Breast epithelium (tissue), 4 donors: ENCODE results near the gene ATG14. TPM values are rescaled to one million over a fixed set of nuclear protein-coding genes. Genes with fewer than 3 reads are reported as not detected.

Experiments
- DNase-seq, 2 donors: peaks; one replicate each; pipeline ENCODE4 v3.0.0-alpha.2; 2019; ENCODE audit warnings: low spot score in 2 of 2
- H3K27ac ChIP-seq, 2 donors: fragments of 200-600 bp; sonication (generic) in 1 of 2; one replicate each; pipeline ENCODE4 v1.5.1; 2016 to 2019; ENCODE audit warnings: mild to moderate bottlenecking in 1 of 2
- H3K27me3 ChIP-seq, 2 donors: fragments of 200-600 bp; sonication (generic) in 1 of 2; one replicate each; pipeline versions ENCODE4 v1.5.1 to v1.6.0; 2017 to 2019; ENCODE audit warnings: control low read depth in 1 of 2, mild to moderate bottlenecking in 1 of 2
- H3K36me3 ChIP-seq: fragments of 200-600 bp; one replicate; pipeline ENCODE4 v1.5.1; 2019
- H3K4me1 ChIP-seq, 2 donors: fragments of 200-600 bp; sonication (generic); one replicate each; pipeline ENCODE4 v1.5.1; 2016 to 2019; ENCODE audit warnings: control low read depth in 1 of 2
- H3K4me3 ChIP-seq, 3 donors: fragments of 200-600 bp; sonication (generic); 1 replicate in 2 of 3; 2 replicates in 1 of 3; pipeline ENCODE4 v1.5.1; 2016 to 2019; ENCODE audit warnings: mild to moderate bottlenecking in 3 of 3, moderate library complexity in 2 of 3
- H3K9me3 ChIP-seq, 2 donors: fragments of 200-600 bp; sonication (generic) in 1 of 2; one replicate each; pipeline ENCODE4 v1.5.1; 2016 to 2019; ENCODE audit warnings: control low read depth in 1 of 2
- CTCF ChIP-seq, 3 donors: fragments of 450-650 bp; IDR thresholded peaks; one replicate each; pipeline ENCODE4 v1.5.1; 2016 to 2017; ENCODE audit warnings: antibody characterized with exemption in 3 of 3, mild to moderate bottlenecking in 3 of 3, moderate library complexity in 3 of 3
- POLR2A ChIP-seq: fragments of 450-650 bp; IDR thresholded peaks from one replicate; pipeline ENCODE4 v1.6.1; 2016; ENCODE audit warnings: antibody characterized with exemption, mild to moderate bottlenecking, moderate library complexity
- POLR2AphosphoS5 ChIP-seq, 3 donors: sonication (generic); formaldehyde crosslinking; IDR thresholded peaks; one replicate each; pipeline ENCODE4 v1.6.1; 2017; ENCODE audit warnings: antibody characterized with exemption in 3 of 3
- intact Hi-C: fragments of 100-400 bp; cut with DNase I; formaldehyde crosslinking; loops from one replicate; pipeline ENCODE4 v1.15.1; 2023; ENCODE audit warnings: low total_unique reads
- total RNA-seq, 3 donors: library from RNA; depleted of rRNA; stranded (reverse); fragments of >200 nt; gene quantifications; one replicate each; pipeline ENCODE4 v1.1.0, GENCODE V29; 2016

Gene ATG14
- total RNA-seq, 3 donors from 2014 or later: 14.6 to 28.0 (median 16.1) TPM

GRCh38 chr14:55340482-55340881, 71.1 kb downstream of the ATG14 start:
- Histone ChIP-seq H3K4me3 (no peak overlapping the region), H3K4me1 (no peaks in the 10 kb centered on the region), H3K27me3 (no peaks in the 10 kb centered on the region), H3K27ac (peak overlapping the region in 1 of 2 donors; percentile 45), H3K36me3 (no peaks in the 10 kb centered on the region), H3K9me3 (no peaks in the 10 kb centered on the region)
- DNase-seq: no peak
- intact Hi-C loops: no loop called here
- no peak for TF ChIP-seq CTCF (IDR thresholded peaks at IDR 0.05)
- no peak for TF ChIP-seq POLR2AphosphoS5 (IDR thresholded peaks at IDR 0.05)
- TF ChIP-seq POLR2A: no peak

- no peak overlapping the region for H3K4me3 ChIP-seq
- H3K27me3 ChIP-seq: no peaks in the 10 kb centered on the region
- no peak for TF ChIP-seq POLR2A
- no peak for TF ChIP-seq CTCF (IDR thresholded peaks at IDR 0.05)
- TF ChIP-seq POLR2AphosphoS5 (IDR thresholded peaks at IDR 0.05): no peak
- H3K36me3 ChIP-seq: no peaks in the 10 kb centered on the region
- intact Hi-C loops: no loop called here
- H3K27ac ChIP-seq: peak overlapping the region; percentile 35 to 45
- H3K4me1 ChIP-seq: no peaks in the 10 kb centered on the region
- no peaks in the 10 kb centered on the region for H3K9me3 ChIP-seq
- no peak for DNase-seq
Observed at GRCh38 chr14:55339770-55340169, 71.9 kb downstream of the ATG14 start.

GRCh38 chr14:55336691-55337090, 74.9 kb downstream of the ATG14 start:
- no peak for TF ChIP-seq POLR2A
- no peak for TF ChIP-seq CTCF (IDR thresholded peaks at IDR 0.05)
- TF ChIP-seq POLR2AphosphoS5 (IDR thresholded peaks at IDR 0.05): no peak
- Histone ChIP-seq H3K4me1 (peaks cover 0 to 8% of the 10 kb centered on the region in 2 donors), H3K4me3 (no peak overlapping the region), H3K27me3 (no peaks in the 10 kb centered on the region), H3K9me3 (no peaks in the 10 kb centered on the region), H3K27ac (peak overlapping the region in 1 of 2 donors; percentile 50), H3K36me3 (no peaks in the 10 kb centered on the region)
- intact Hi-C loops: no loop called here
- no peak for DNase-seq

GRCh38 chr14:55336162-55336561, 75.5 kb downstream of the ATG14 start:
- DNase-seq: peak; percentile 55 to 60
- no peaks in the 10 kb centered on the region for H3K36me3 ChIP-seq
- intact Hi-C loops: no loop called here
- no peak overlapping the region for H3K4me3 ChIP-seq
- H3K27me3 ChIP-seq: no peaks in the 10 kb centered on the region
- H3K9me3 ChIP-seq: no peaks in the 10 kb centered on the region
- H3K27ac ChIP-seq: peak overlapping the region in 1 of 2 donors; percentile 50
- TF ChIP-seq POLR2A (no peak), CTCF (IDR thresholded peaks at IDR 0.05) (no peak), POLR2AphosphoS5 (IDR thresholded peaks at IDR 0.05) (no peak)
- H3K4me1 ChIP-seq: peaks cover 0 to 8% of the 10 kb centered on the region in 2 donors

GRCh38 chr14:55333711-55334485, 77.7 kb downstream of the ATG14 start:
- intact Hi-C loops: no loop called here
- Histone ChIP-seq H3K27ac (peak overlapping the region; percentile 26 to 50), H3K4me1 (peaks cover 0 to 8% of the 10 kb centered on the region in 2 donors), H3K36me3 (no peaks in the 10 kb centered on the region), H3K4me3 (no peak overlapping the region), H3K9me3 (no peaks in the 10 kb centered on the region), H3K27me3 (no peaks in the 10 kb centered on the region)
- DNase-seq: no peak
- no peak for TF ChIP-seq POLR2A
